Measurements from ENCODE around the gene RXFP4.

RXFP4 gene

DNA sequence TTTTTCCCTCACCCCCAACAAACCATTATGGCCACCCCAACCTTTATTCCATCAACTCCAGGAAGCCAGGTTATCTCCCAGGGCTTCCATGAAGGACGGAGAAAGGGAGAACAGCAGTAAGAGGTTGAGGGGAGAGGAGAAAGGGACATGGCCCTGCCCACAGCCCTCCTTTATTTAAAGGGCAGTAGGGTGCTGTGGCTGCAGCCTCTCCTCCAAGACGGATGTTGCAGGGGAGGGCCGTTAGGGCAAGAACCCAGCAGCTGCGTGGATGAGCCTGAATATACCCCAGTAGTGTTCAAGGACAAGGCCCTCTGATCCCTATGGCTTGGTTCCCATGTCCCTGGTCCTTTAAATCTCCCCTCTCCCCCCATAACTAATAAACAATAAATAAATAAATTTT lies 5.9 kb downstream of the RXFP4 start:
- H3K36me3 ChIP-seq (ENCODE audit: control insufficient read depth, low read depth, low read length): peaks cover 51% of the 10 kb centered on the region
- no peaks in the 10 kb centered on the region for H3K9me3 ChIP-seq (ENCODE audit: control insufficient read depth, low read depth, low read length)
- no peak overlapping the region for H3K27ac ChIP-seq (ENCODE audit: low read length)
- H3K4me3 ChIP-seq (ENCODE audit: low read length): no peak overlapping the region
- no peaks in the 10 kb centered on the region for H3K27me3 ChIP-seq (ENCODE audit: control insufficient read depth, insufficient read depth, low read length)
- no peaks in the 10 kb centered on the region for H3K4me1 ChIP-seq (ENCODE audit: control insufficient read depth, low read depth, low read length)
- H3K9ac ChIP-seq (ENCODE audit: low read length): no peak overlapping the region

DNA sequence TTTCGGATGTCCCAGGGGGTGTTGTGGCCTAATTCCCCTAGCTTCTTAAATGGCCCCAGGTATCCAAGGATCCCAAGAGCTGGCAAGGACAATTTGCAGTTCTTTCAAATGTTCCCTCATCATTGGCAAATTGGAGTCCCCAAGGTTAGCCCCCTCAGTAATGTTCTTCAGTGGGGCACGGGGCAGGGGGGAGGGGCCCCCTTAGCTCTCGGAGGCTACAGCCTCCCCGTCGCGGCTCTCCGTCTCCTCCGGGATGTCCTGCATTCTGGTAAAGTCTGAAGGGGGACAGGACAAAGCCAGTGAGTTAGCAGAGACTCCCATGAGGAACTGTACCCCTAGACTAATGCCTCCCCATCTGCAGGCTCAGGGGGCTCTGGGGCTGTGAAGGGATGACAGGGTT lies 6.3 kb downstream of the RXFP4 start:
- no peaks in the 10 kb centered on the region for H3K27me3 ChIP-seq (ENCODE audit: control insufficient read depth, insufficient read depth, low read length)
- H3K4me1 ChIP-seq (ENCODE audit: control insufficient read depth, low read depth, low read length): no peaks in the 10 kb centered on the region
- H3K9me3 ChIP-seq (ENCODE audit: control insufficient read depth, low read depth, low read length): no peaks in the 10 kb centered on the region
- H3K27ac ChIP-seq (ENCODE audit: low read length): no peak overlapping the region
- H3K4me3 ChIP-seq (ENCODE audit: low read length): no peak overlapping the region
- no peak overlapping the region for H3K9ac ChIP-seq (ENCODE audit: low read length)
- H3K36me3 ChIP-seq (ENCODE audit: control insufficient read depth, low read depth, low read length): peaks cover 56% of the 10 kb centered on the region

GRCh38 chr1:155950829-155951228 lies 9.4 kb downstream of the RXFP4 start:
- H3K4me3 ChIP-seq (ENCODE audit: low read length): no peak overlapping the region
- no peak overlapping the region for H3K9ac ChIP-seq (ENCODE audit: low read length)
- no peaks in the 10 kb centered on the region for H3K9me3 ChIP-seq (ENCODE audit: control insufficient read depth, low read depth, low read length)
- H3K36me3 ChIP-seq (ENCODE audit: control insufficient read depth, low read depth, low read length): peaks cover 82% of the 10 kb centered on the region
- no peaks in the 10 kb centered on the region for H3K27me3 ChIP-seq (ENCODE audit: control insufficient read depth, insufficient read depth, low read length)
- no peaks in the 10 kb centered on the region for H3K4me1 ChIP-seq (ENCODE audit: control insufficient read depth, low read depth, low read length)
- H3K27ac ChIP-seq (ENCODE audit: low read length): no peak overlapping the region

DNA sequence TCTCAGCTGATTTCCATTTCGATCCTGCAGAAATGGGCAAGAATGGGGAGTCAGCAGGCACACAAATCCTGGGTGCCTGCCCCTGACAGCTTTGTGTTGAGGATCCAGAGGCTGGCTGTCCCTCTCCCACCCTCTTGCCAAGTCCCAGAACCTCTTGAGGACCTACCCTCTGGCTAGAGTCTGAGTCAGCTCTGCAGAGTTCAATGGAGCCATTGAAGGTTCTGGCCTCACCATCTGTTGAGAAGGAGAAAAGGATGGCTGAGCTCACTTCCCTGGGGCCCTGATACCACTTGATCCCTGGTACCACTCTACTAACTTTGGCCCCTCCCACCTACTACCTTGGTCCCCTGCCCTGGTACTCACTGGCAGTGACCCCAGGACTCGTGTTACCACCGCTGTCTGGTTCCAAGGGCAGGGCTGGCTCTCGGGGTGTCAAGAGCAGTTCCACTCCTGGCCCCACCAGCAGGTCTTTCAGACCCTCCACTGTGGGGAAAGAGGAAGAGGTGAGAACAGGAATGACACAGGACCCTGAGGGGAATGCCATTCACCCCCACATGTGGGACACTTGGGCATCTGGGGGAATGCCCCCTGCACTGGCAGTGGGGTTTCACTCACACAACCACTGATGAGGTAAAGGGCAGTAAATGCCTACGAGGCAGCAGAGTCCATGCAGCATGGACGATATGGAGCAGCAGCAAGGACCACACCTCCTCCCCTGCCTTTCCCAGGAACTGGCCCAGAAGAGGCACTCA lies 10.5 kb downstream of the RXFP4 start:
- H3K9me3 ChIP-seq (ENCODE audit: control insufficient read depth, low read depth, low read length): no peaks in the 10 kb centered on the region
- no peak overlapping the region for H3K9ac ChIP-seq (ENCODE audit: low read length)
- no peaks in the 10 kb centered on the region for H3K4me1 ChIP-seq (ENCODE audit: control insufficient read depth, low read depth, low read length)
- H3K4me3 ChIP-seq (ENCODE audit: low read length): no peak overlapping the region
- peaks cover 81% of the 10 kb centered on the region for H3K36me3 ChIP-seq (ENCODE audit: control insufficient read depth, low read depth, low read length)
- no peaks in the 10 kb centered on the region for H3K27me3 ChIP-seq (ENCODE audit: control insufficient read depth, insufficient read depth, low read length)
- H3K27ac ChIP-seq (ENCODE audit: low read length): no peak overlapping the region

GRCh38 chr1:155952505-155952890 lies 11.1 kb downstream of the RXFP4 start:
- Histone ChIP-seq H3K9me3 (ENCODE audit: control insufficient read depth, low read depth, low read length) (no peaks in the 10 kb centered on the region), H3K27me3 (ENCODE audit: control insufficient read depth, insufficient read depth, low read length) (no peaks in the 10 kb centered on the region), H3K9ac (ENCODE audit: low read length) (no peak overlapping the region), H3K27ac (ENCODE audit: low read length) (no peak overlapping the region), H3K36me3 (ENCODE audit: control insufficient read depth, low read depth, low read length) (peaks cover 81% of the 10 kb centered on the region), H3K4me1 (ENCODE audit: control insufficient read depth, low read depth, low read length) (no peaks in the 10 kb centered on the region), H3K4me3 (ENCODE audit: low read length) (no peak overlapping the region)

GRCh38 chr1:155954645-155955044 lies 13.2 kb downstream of the RXFP4 start:
- no peaks in the 10 kb centered on the region for H3K9me3 ChIP-seq (ENCODE audit: control insufficient read depth, low read depth, low read length)
- no peak overlapping the region for H3K4me3 ChIP-seq (ENCODE audit: low read length)
- no peak overlapping the region for H3K9ac ChIP-seq (ENCODE audit: low read length)
- H3K36me3 ChIP-seq (ENCODE audit: control insufficient read depth, low read depth, low read length): peaks cover 84% of the 10 kb centered on the region
- no peaks in the 10 kb centered on the region for H3K27me3 ChIP-seq (ENCODE audit: control insufficient read depth, insufficient read depth, low read length)
- H3K27ac ChIP-seq (ENCODE audit: low read length): no peak overlapping the region
- no peaks in the 10 kb centered on the region for H3K4me1 ChIP-seq (ENCODE audit: control insufficient read depth, low read depth, low read length)

- no peak overlapping the region for H3K27ac ChIP-seq (ENCODE audit: low read length)
- no peaks in the 10 kb centered on the region for H3K4me1 ChIP-seq (ENCODE audit: control insufficient read depth, low read depth, low read length)
- H3K9ac ChIP-seq (ENCODE audit: low read length): no peak overlapping the region
- H3K27me3 ChIP-seq (ENCODE audit: control insufficient read depth, insufficient read depth, low read length): no peaks in the 10 kb centered on the region
- peaks cover 83% of the 10 kb centered on the region for H3K36me3 ChIP-seq (ENCODE audit: control insufficient read depth, low read depth, low read length)
- no peak overlapping the region for H3K4me3 ChIP-seq (ENCODE audit: low read length)
- H3K9me3 ChIP-seq (ENCODE audit: control insufficient read depth, low read depth, low read length): no peaks in the 10 kb centered on the region
Measured at GRCh38 chr1:155957411-155957915, 16.0 kb downstream of the RXFP4 start.

GRCh38 chr1:155960081-155960745 lies 18.8 kb downstream of the RXFP4 start:
- Histone ChIP-seq H3K27me3 (ENCODE audit: control insufficient read depth, insufficient read depth, low read length) (no peaks in the 10 kb centered on the region), H3K9ac (ENCODE audit: low read length) (no peak overlapping the region), H3K27ac (ENCODE audit: low read length) (no peak overlapping the region), H3K4me1 (ENCODE audit: control insufficient read depth, low read depth, low read length) (no peaks in the 10 kb centered on the region), H3K36me3 (ENCODE audit: control insufficient read depth, low read depth, low read length) (peaks cover 76% of the 10 kb centered on the region), H3K4me3 (ENCODE audit: low read length) (no peak overlapping the region), H3K9me3 (ENCODE audit: control insufficient read depth, low read depth, low read length) (no peaks in the 10 kb centered on the region)

DNA sequence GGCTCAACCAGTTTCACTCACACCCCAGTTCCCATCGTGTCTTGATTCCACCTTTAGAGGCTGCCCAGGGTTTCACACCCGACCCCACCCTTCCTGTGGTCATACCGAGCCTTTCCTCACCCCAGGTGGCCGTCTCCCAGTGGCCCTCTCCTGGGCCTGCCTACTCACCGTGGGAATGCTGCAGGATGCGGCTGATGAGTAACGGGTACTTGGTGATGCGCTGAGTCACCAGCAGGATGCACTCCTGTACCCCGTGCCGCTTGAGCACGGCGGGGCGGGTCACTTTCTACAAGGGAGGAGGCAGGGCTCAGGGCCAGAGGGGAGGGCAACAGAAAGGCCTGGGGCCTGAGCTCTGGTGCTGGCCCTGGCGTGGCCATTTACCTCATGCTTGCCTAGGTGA lies 20.5 kb downstream of the RXFP4 start:
- Histone ChIP-seq H3K9ac (ENCODE audit: low read length) (no peak overlapping the region), H3K27me3 (ENCODE audit: control insufficient read depth, insufficient read depth, low read length) (no peaks in the 10 kb centered on the region), H3K4me1 (ENCODE audit: control insufficient read depth, low read depth, low read length) (no peaks in the 10 kb centered on the region), H3K36me3 (ENCODE audit: control insufficient read depth, low read depth, low read length) (peaks cover 83% of the 10 kb centered on the region), H3K4me3 (ENCODE audit: low read length) (no peak overlapping the region), H3K9me3 (ENCODE audit: control insufficient read depth, low read depth, low read length) (no peaks in the 10 kb centered on the region), H3K27ac (ENCODE audit: low read length) (no peak overlapping the region)

DNA sequence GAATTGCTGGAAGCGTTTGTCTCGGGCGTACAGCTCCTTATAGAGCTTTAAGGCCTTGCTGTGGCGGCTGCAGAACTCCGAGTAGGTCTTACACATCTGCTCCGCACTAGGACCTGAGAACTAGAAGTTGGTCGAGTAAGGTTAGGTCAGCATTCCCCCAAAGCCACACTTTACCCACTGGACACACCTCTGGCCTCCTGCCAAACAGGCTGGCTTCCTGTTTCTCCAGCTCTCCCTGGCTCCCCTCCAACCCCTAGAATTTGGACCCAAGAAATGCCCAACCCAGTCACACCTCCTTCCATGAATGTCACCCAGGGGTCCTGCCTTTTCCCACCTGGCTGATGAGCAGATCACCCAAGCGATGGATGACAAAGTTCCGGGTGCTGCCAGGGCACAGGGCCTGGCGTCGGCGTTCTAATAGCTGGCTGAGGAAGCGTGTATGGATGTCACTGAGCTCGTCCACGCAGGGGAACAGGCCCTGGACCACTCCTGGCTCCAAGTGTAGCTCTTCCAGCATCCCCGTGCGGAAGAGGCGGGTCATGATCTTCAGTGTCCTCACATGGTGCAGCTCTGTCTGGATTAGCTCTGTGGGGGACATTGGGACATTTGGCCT lies 21.3 kb downstream of the RXFP4 start:
- no peak overlapping the region for H3K9ac ChIP-seq (ENCODE audit: low read length)
- no peaks in the 10 kb centered on the region for H3K27me3 ChIP-seq (ENCODE audit: control insufficient read depth, insufficient read depth, low read length)
- peaks cover 82% of the 10 kb centered on the region for H3K36me3 ChIP-seq (ENCODE audit: control insufficient read depth, low read depth, low read length)
- H3K9me3 ChIP-seq (ENCODE audit: control insufficient read depth, low read depth, low read length): no peaks in the 10 kb centered on the region
- H3K4me1 ChIP-seq (ENCODE audit: control insufficient read depth, low read depth, low read length): peaks cover 5% of the 10 kb centered on the region
- no peak overlapping the region for H3K27ac ChIP-seq (ENCODE audit: low read length)
- no peak overlapping the region for H3K4me3 ChIP-seq (ENCODE audit: low read length)

- H3K4me1 ChIP-seq (ENCODE audit: control insufficient read depth, low read depth, low read length): peaks cover 10% of the 10 kb centered on the region
- H3K36me3 ChIP-seq (ENCODE audit: control insufficient read depth, low read depth, low read length): peaks cover 80% of the 10 kb centered on the region
- H3K27ac ChIP-seq (ENCODE audit: low read length): no peak overlapping the region
Measured at GRCh38 chr1:155964193-155964592, 22.8 kb downstream of the RXFP4 start.

More at GRCh38 chr1:155964193-155964592, 22.8 kb downstream of the RXFP4 start:
- Histone ChIP-seq H3K9me3 (ENCODE audit: control insufficient read depth, low read depth, low read length) (no peaks in the 10 kb centered on the region), H3K9ac (ENCODE audit: low read length) (no peak overlapping the region), H3K4me3 (ENCODE audit: low read length) (no peak overlapping the region), H3K27me3 (ENCODE audit: control insufficient read depth, insufficient read depth, low read length) (no peaks in the 10 kb centered on the region)

Measured in iPS-18a (cell line).